GM12878 (cell line): ENCODE data around the gene AANAT. TPM values are rescaled to one million over a fixed set of nuclear protein-coding genes. Genes with fewer than 3 reads are reported as not detected.

Experiments used
- ATAC-seq: fragments of 200-7000 bp; cut with Tn5 transposase; 3 replicates; pipeline ENCODE4 v1.9.1; 2020; ENCODE audit warnings: mild to moderate bottlenecking, moderate library complexity
- BruUV-seq: library from RNA; stranded (reverse); fragments of 400-500 nt; replicated peaks from 2 replicates; lab custom pipeline; 2021; lab: Mats Ljungman, UMichigan
- CTCF ChIA-PET: fragments of 300-600 bp; sonication (Branson Sonifier 250); formaldehyde crosslinking; extraction: SDS; loops from one replicate; lab custom pipeline; 2021; ENCODE audit warnings: inconsistent platforms; lab: Yijun Ruan, JAX
- POLR2A ChIA-PET: fragments of 350-600 bp; formaldehyde crosslinking; extraction: SDS; loops from one replicate; lab custom pipeline; 2021; ENCODE audit warnings: inconsistent platforms; lab: Charles Lee
- RAD21 ChIA-PET: fragments of 300-600 bp; sonication (Branson Sonifier 250); formaldehyde crosslinking; loops from one replicate; lab custom pipeline; 2023; ENCODE audit warnings: antibody characterized with exemption; ENCODE audit not compliant: unreplicated experiment; lab: Charles Lee
- SMC1A ChIA-PET: fragments of 300-600 bp; sonication (Branson Sonifier 250); formaldehyde crosslinking; loops from one replicate; lab custom pipeline; 2023; ENCODE audit not compliant: unreplicated experiment, uncharacterized antibody; lab: Charles Lee
- DNase-seq: peaks from one replicate; pipeline ENCODE4 v3.0.0-alpha.2; 2011; ENCODE audit warnings: low read depth, low spot score
- FAIRE-seq: peaks from 3 replicates; lab custom pipeline; 2011; peaks lifted over from hg19 to GRCh38; lab: Jason Lieb, UNC
- H2AFZ ChIP-seq: 2 replicates; pipeline ENCODE4 v1.6.0; 2011; ENCODE audit warnings: low read depth, low read length, control low read depth; ENCODE audit not compliant: control insufficient read depth
- H3K27ac ChIP-seq: 2 replicates; pipeline ENCODE4 v1.5.1; 2011; ENCODE audit warnings: control low read depth; ENCODE audit not compliant: control insufficient read depth, insufficient read depth
- H3K27me3 ChIP-seq, 2 experiments: replicated peaks in 1 of 2; 2 replicates each; pipeline versions ENCODE4 v1.6.0 to v1.6.1; 2011; ENCODE audit warnings: low read length in 1 of 2; ENCODE audit not compliant: control insufficient read depth in 2 of 2, insufficient read depth in 2 of 2
- H3K36me3 ChIP-seq, 2 experiments: 2 replicates each; pipeline ENCODE4 v1.5.1; 2011; ENCODE audit warnings: low read length in 1 of 2; ENCODE audit not compliant: control insufficient read depth in 2 of 2, insufficient read depth in 2 of 2
- H3K4me1 ChIP-seq: 2 replicates; pipeline ENCODE4 v1.6.1; 2011; ENCODE audit warnings: mild to moderate bottlenecking, low read length, moderate library complexity, mixed read lengths; ENCODE audit not compliant: control insufficient read depth, insufficient read depth
- H3K4me2 ChIP-seq: 2 replicates; pipeline ENCODE4 v1.6.0; 2011; ENCODE audit warnings: control low read depth; ENCODE audit not compliant: control insufficient read depth, insufficient read depth
- H3K4me3 ChIP-seq: fragments of 200-600 bp; sonication (generic); 2 replicates; pipeline ENCODE4 v1.5.1; 2016
- H3K79me2 ChIP-seq: 2 replicates; pipeline ENCODE4 v1.6.0; 2011; ENCODE audit warnings: low read length; ENCODE audit not compliant: control insufficient read depth, insufficient read depth
- H3K9ac ChIP-seq: 2 replicates; pipeline ENCODE4 v1.8.0; 2011; ENCODE audit warnings: low read length, control low read depth, mixed read lengths; ENCODE audit not compliant: control insufficient read depth, insufficient read depth
- H3K9me3 ChIP-seq: replicated peaks from 3 replicates; pipeline ENCODE4 v1.5.1; 2011; ENCODE audit warnings: mild to moderate bottlenecking, low read length; ENCODE audit not compliant: control insufficient read depth, insufficient read depth
- H4K20me1 ChIP-seq: 2 replicates; pipeline ENCODE4 v1.6.0; 2011; ENCODE audit not compliant: control insufficient read depth, insufficient read depth
- ATF7 ChIP-seq: fragments of 450-650 bp; IDR thresholded peaks from 2 replicates; pipeline ENCODE4 v1.6.1; 2016; ENCODE audit warnings: low read depth, mild to moderate bottlenecking
- CBX5 ChIP-seq: sonication (generic); IDR thresholded peaks from 2 replicates; pipeline ENCODE4 v1.6.1; 2016; ENCODE audit warnings: low read depth, moderate library complexity, mild to moderate bottlenecking, inconsistent platforms
- CHD1 ChIP-seq: IDR thresholded peaks from 2 replicates; pipeline ENCODE4 v1.6.1; 2012; ENCODE audit warnings: low read depth, low read length, improper control_type of control experiment
- FOS ChIP-seq: IDR thresholded peaks from 3 replicates; pipeline ENCODE4 v1.6.1; 2011; ENCODE audit warnings: borderline replicate concordance; ENCODE audit not compliant: insufficient read length; ENCODE audit errors: extremely low read depth
- GABPA ChIP-seq: IDR thresholded peaks from 2 replicates; pipeline ENCODE4 v1.6.1; 2014; ENCODE audit warnings: antibody characterized with exemption, low read depth, mild to moderate bottlenecking, inconsistent platforms
- JUND ChIP-seq: IDR thresholded peaks from 2 replicates; pipeline ENCODE4 v1.6.1; 2012; ENCODE audit warnings: low read depth, mild to moderate bottlenecking, low read length, improper control_type of control experiment, moderate library complexity
- LARP7 ChIP-seq: fragments of 450-650 bp; IDR thresholded peaks from 2 replicates; pipeline ENCODE4 v1.6.1; 2017; ENCODE audit warnings: mild to moderate bottlenecking
- MTA3 ChIP-seq: IDR thresholded peaks from 2 replicates; pipeline ENCODE4 v1.6.1; 2012; ENCODE audit warnings: low read length, inconsistent platforms, borderline replicate concordance
- RB1 ChIP-seq: fragments of 450-650 bp; formaldehyde crosslinking; IDR thresholded peaks from 2 replicates; pipeline ENCODE4 v1.6.1; 2017; ENCODE audit warnings: mild to moderate bottlenecking, borderline replicate concordance
- RFX5 ChIP-seq: IDR thresholded peaks from 2 replicates; pipeline ENCODE4 v1.6.1; 2011; ENCODE audit warnings: low read depth, low read length, improper control_type of control experiment
- SKIL ChIP-seq: fragments of 450-650 bp; IDR thresholded peaks from 2 replicates; pipeline ENCODE4 v1.6.1; 2017; ENCODE audit warnings: mild to moderate bottlenecking, low read depth, inconsistent platforms; ENCODE audit not compliant: poor library complexity, severe bottlenecking
- SRF ChIP-seq, 2 experiments: IDR thresholded peaks; 2 replicates each; pipeline ENCODE4 v1.6.1; 2011; ENCODE audit warnings: low read depth in 2 of 2, low read length in 2 of 2, mild to moderate bottlenecking in 1 of 2, moderate library complexity in 1 of 2
- TBL1XR1 ChIP-seq: IDR thresholded peaks from 2 replicates; pipeline ENCODE4 v1.6.1; 2012; ENCODE audit warnings: low read depth, low read length, improper control_type of control experiment
- ZNF24 ChIP-seq: fragments of 450-650 bp; IDR thresholded peaks from 2 replicates; pipeline ENCODE4 v1.6.1; 2017; ENCODE audit warnings: antibody characterized with exemption, mild to moderate bottlenecking
- WGBS: methylation state at CpG from one replicate; pipeline ENCODE4 v1.1.6; 2016; ENCODE audit warnings: low lambda C conversion rate; ENCODE audit not compliant: insufficient replicate concordance, insufficient coverage; ENCODE audit errors: missing lambda C conversion rate; 5-methylcytosine and 5-hydroxymethylcytosine counted together
- in situ Hi-C: fragments of 300-500 bp; cut with MboI; formaldehyde crosslinking; loops from 9 replicates; pipeline ENCODE4 v1.14.3; 2018; ENCODE audit warnings: mixed read lengths
- intact Hi-C: fragments of 100-400 bp; cut with micrococcal nuclease; formaldehyde crosslinking; loops from one replicate; pipeline ENCODE4 v1.14.2; 2022; ENCODE audit not compliant: unreplicated experiment
- polyA plus RNA-seq, 11 experiments: library from polyadenylated mRNA; depleted of rRNA in 4 of 11; unstranded in 6 of 11; stranded (reverse) in 5 of 11; fragments of >200 nt; fragmentation: Nextera tagmentation in 4 of 11; fragmentation: Illumina TruSeq in 1 of 11; extraction: Ambion mirVana in 4 of 11; extraction: Trizol in 1 of 11; gene quantifications; 1 replicate in 1 of 11; 2 replicates in 10 of 11; pipeline versions ENCODE4 v1.2.1 to v1.2.3, GENCODE V29; 2011 to 2016; ENCODE audit warnings: inconsistent platforms in 2 of 11, missing spikeins in 2 of 11, low read depth in 1 of 11
- total RNA-seq, 4 experiments: library from RNA; depleted of rRNA in 3 of 4; stranded (reverse); fragments of >200 nt in 3 of 4; fragmentation: Illumina TruSeq in 1 of 4; extraction: Trizol in 1 of 4; gene quantifications; 2 replicates each; pipeline versions ENCODE4 v1.2.1 to v1.2.3, GENCODE V29; 2013 to 2021
- TF ChIP-seq, protein P1 (sequence below): fragments of 450-650 bp; IDR thresholded peaks from 2 replicates; pipeline ENCODE4 v1.6.1; 2018; ENCODE audit warnings: mild to moderate bottlenecking, low read depth, moderate library complexity; ENCODE audit not compliant: partially characterized antibody
- TF ChIP-seq, protein P2 (sequence below): fragments of 450-650 bp; conservative IDR thresholded peaks from 2 replicates; pipeline ENCODE4 v1.6.1; 2017; ENCODE audit warnings: mild to moderate bottlenecking, moderate library complexity

The AANAT gene
- total and polyA plus RNA-seq, 10 of the 15 experiments (the other 5 are each of a cell fraction or from before 2014, with no cell fraction given), result 0.23 TPM; not detected in 9

- peaks cover 6% of the 10 kb centered on the region for H3K4me1 ChIP-seq
- no peak for DNase-seq
- WGBS, result 56% methylated on average over 24 of the region's 24 CpGs
- no peak for TF ChIP-seq RFX5
- no peak for TF ChIP-seq TBL1XR1
- TF ChIP-seq ATF7, result no peak
- no peak for TF ChIP-seq CBX5
- no peak for TF ChIP-seq SKIL
- no peak for TF ChIP-seq ZNF24
- no peak for TF ChIP-seq CHD1
- TF ChIP-seq FOS, result no peak
- TF ChIP-seq JUND, result no peak
- TF ChIP-seq GABPA, result no peak
- no peak for TF ChIP-seq SRF (IDR thresholded peaks at IDR 0.05; ENCODE audit: low read depth in 2 of 2, low read length in 2 of 2)
- TF ChIP-seq, protein P1, sequence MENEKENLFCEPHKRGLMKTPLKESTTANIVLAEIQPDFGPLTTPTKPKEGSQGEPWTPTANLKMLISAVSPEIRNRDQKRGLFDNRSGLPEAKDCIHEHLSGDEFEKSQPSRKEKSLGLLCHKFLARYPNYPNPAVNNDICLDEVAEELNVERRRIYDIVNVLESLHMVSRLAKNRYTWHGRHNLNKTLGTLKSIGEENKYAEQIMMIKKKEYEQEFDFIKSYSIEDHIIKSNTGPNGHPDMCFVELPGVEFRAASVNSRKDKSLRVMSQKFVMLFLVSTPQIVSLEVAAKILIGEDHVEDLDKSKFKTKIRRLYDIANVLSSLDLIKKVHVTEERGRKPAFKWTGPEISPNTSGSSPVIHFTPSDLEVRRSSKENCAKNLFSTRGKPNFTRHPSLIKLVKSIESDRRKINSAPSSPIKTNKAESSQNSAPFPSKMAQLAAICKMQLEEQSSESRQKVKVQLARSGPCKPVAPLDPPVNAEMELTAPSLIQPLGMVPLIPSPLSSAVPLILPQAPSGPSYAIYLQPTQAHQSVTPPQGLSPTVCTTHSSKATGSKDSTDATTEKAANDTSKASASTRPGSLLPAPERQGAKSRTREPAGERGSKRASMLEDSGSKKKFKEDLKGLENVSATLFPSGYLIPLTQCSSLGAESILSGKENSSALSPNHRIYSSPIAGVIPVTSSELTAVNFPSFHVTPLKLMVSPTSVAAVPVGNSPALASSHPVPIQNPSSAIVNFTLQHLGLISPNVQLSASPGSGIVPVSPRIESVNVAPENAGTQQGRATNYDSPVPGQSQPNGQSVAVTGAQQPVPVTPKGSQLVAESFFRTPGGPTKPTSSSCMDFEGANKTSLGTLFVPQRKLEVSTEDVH, result no peak
- no peak for TF ChIP-seq LARP7
- TF ChIP-seq RB1, result no peak
- no peak for TF ChIP-seq MTA3
- TF ChIP-seq, protein P2, sequence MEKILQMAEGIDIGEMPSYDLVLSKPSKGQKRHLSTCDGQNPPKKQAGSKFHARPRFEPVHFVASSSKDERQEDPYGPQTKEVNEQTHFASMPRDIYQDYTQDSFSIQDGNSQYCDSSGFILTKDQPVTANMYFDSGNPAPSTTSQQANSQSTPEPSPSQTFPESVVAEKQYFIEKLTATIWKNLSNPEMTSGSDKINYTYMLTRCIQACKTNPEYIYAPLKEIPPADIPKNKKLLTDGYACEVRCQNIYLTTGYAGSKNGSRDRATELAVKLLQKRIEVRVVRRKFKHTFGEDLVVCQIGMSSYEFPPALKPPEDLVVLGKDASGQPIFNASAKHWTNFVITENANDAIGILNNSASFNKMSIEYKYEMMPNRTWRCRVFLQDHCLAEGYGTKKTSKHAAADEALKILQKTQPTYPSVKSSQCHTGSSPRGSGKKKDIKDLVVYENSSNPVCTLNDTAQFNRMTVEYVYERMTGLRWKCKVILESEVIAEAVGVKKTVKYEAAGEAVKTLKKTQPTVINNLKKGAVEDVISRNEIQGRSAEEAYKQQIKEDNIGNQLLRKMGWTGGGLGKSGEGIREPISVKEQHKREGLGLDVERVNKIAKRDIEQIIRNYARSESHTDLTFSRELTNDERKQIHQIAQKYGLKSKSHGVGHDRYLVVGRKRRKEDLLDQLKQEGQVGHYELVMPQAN, result no peak
- TF ChIP-seq, all 136 proteins: peak for 0
- intact Hi-C loops, result no loop called here
- ATAC-seq (no peak), FAIRE-seq (no peak)
- H3K27ac ChIP-seq, result no peak overlapping the region
- BruUV-seq, result no TSS peak
- H2AFZ ChIP-seq, result no peak overlapping the region
- no peak overlapping the region for H3K9ac ChIP-seq
- H3K9me3 ChIP-seq, result no peaks in the 10 kb centered on the region
- no peak overlapping the region for H3K4me2 ChIP-seq
- POLR2A ChIA-PET, result no interaction called here
- H3K4me3 ChIP-seq, result no peak overlapping the region
- H4K20me1 ChIP-seq, result no peaks in the 10 kb centered on the region
- H3K27me3 ChIP-seq, result no peaks in the 10 kb centered on the region
- CTCF ChIA-PET, result interaction anchor here (1.1 to 7.9 kb wide), 5 partner anchors 37 to 159 kb away, joined by 3 to 186 read pairs (median 4); partner anchors contain the start of gene RHBDF2
- H3K79me2 ChIP-seq, result no peaks in the 10 kb centered on the region
- in situ Hi-C loops, result no loop called here
- RAD21 ChIA-PET, result interaction anchor here (1.2 kb wide), 1 partner anchor 45 kb away, joined by 5 read pairs; no protein-coding TSS in a partner anchor
- H3K36me3 ChIP-seq, result no peaks in the 10 kb centered on the region
- SMC1A ChIA-PET, result interaction anchor here (0.8 to 1.4 kb wide), 2 partner anchors 39 to 44 kb away, joined by 3 to 6 read pairs; no protein-coding TSS in a partner anchor
These were observed 4.7 kb upstream of the AANAT start for GRCh38 chr17:76462556-76463290.
